GM21528 (cell line): ENCODE measurements around the gene WNK2.

Experiments used
- ATAC-seq: cut with Tn5 transposase; IDR thresholded peaks from one replicate; pipeline ENCODE4 v1.9.1; 2021; ENCODE audit warnings: mild to moderate bottlenecking, moderate library complexity; ENCODE audit not compliant: unreplicated experiment, low FRiP score

Gene WNK2

DNA sequence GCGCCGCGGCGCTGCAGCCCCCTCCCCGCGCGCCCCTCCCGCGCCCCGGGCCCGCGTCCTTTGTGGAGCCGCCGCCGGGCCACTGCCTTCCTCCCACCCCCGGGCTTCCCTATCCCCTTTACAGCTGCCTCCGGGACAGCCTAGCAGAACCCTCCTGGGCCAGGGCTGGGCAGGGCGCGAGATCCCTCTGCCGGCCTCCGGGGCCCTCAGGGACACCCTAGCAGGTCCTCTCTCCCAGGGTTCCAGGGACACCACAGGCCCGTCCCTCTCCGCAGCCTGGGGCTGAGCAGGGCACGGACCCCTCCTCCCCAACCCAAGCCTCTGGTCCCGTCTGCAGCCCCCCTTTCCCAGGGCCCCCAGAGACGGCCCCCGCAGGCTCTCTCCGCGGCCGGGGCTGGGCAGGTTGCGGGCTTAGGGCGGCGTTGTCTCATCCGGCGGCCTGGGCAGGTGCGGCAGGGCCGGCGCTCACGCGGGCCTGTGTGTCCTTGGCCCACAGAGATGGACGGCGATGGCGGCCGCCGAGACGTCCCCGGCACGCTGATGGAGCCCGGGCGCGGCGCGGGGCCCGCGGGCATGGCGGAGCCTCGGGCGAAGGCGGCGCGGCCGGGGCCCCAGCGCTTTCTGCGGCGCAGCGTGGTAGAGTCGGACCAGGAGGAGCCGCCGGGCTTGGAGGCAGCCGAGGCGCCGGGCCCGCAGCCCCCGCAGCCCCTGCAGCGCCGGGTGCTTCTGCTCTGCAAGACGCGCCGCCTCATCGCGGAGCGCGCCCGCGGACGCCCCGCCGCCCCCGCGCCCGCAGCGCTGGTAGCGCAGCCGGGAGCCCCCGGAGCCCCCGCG lies 710 bp downstream of the WNK2 start:
- ATAC-seq = no peak

DNA sequence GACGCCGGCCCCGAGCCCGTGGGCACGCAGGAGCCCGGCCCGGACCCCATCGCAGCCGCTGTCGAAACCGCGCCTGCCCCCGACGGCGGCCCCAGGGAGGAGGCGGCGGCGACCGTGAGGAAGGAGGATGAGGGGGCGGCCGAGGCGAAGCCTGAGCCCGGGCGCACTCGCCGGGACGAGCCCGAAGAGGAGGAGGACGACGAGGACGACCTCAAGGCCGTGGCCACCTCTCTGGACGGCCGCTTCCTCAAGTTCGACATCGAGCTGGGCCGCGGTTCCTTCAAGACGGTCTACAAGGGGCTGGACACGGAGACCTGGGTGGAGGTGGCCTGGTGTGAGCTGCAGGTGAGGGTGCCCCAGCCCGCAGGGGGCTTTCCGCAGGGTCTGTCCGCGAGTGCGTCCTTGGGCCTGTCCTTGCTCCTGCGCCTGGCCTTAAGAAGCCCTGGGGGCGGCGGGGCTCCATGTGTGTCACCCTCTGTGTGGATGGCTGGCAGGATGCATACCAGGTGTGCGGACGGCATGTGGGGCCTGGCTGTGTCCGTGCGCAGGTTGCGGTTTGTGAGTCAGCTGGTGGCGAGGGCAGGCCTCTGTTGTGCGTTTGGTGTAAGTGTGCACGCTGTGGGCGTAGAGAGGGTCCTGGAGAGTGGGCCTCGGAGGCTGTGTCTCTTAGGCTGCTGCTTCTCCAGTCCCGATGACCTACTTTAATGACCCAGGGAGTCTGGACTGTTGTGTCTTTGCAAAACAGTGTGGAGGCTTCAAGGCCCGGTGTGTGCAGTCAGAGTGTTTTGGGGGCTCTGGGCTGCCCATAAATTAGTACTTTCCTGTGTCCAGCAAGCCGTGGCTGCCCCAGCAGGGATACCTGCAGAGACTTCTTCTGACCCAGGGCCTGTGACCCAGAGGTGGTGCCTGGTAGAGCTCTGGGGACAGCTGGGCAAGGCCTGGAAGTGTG lies 1.6 kb downstream of the WNK2 start:
- no peak for ATAC-seq

DNA sequence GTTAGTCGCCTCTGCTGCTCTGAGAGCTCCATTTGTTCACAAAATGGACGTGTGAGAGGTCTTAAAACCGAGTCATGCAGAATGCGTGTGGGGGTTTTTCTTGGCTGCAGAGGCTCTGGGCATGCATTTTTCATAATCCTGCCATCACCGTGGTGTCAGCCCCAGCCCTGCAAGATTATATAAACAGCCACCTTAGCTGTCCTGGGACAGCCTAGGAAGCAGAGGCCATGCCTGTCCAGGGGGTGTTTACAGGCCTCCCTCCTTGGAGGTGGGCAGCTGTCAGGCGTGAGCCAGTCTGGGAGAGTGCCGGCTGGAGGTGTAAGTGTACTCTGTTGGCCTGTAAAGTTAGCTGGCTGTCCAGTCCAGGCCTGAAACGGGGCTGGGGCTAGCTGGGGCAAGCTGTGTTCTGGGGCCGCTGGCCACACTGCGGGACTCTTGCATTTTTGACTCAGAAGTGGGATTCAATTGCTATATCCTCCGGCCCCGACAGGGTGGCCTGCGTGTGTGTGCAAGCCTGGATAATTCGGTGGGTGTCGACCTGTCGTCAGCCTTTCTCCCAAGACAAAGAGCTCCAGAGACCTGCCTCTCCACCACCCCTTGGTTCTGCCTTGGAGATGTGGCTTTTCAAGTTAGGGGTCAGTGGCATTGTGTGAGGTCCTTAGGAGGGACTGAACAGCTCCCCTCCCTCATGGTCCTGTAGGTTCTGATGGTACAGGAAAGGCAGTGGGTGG lies 2.4 kb downstream of the WNK2 start:
- ATAC-seq = no peak

DNA sequence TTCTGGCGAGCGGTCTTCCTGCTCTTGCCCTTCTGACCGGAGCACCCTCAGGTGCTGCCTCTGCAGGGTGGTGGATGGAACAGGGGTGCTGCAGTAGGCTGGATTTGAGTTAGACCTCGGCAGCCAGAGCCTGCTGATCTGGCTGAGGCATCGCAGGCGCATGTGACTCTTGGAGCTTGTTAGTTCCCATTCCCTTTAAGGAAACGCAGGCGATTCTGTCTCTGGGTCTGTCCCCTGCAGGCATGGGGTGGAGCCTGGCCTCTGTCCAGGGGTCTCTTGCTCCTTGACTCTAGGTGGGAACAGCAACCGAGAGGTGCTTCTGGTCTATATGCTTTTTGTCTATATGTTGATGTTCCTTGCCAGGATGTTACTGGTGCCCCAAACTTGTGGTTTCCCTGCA lies 3.1 kb downstream of the WNK2 start:
- no peak for ATAC-seq

DNA sequence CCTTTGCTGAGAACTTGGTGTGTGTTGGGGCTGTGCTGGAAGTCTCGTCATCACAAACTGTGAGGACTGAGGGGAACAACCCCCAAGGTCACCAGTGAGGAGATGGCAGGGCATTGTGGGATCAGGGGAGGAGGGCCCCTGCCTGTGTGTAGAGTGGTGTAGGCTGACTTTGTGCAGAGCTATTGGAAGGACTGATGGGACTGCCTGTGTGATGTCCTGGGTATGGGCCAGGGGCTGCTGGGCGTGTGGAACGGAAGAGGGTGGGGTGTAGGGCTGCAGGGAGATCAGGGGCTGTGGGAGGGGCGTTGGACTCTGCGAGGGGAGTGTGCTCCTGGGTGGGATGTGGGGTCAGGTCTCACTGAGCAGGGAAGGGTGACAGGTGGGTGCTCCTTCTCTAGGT lies 3.6 kb downstream of the WNK2 start:
- no peak for ATAC-seq

DNA sequence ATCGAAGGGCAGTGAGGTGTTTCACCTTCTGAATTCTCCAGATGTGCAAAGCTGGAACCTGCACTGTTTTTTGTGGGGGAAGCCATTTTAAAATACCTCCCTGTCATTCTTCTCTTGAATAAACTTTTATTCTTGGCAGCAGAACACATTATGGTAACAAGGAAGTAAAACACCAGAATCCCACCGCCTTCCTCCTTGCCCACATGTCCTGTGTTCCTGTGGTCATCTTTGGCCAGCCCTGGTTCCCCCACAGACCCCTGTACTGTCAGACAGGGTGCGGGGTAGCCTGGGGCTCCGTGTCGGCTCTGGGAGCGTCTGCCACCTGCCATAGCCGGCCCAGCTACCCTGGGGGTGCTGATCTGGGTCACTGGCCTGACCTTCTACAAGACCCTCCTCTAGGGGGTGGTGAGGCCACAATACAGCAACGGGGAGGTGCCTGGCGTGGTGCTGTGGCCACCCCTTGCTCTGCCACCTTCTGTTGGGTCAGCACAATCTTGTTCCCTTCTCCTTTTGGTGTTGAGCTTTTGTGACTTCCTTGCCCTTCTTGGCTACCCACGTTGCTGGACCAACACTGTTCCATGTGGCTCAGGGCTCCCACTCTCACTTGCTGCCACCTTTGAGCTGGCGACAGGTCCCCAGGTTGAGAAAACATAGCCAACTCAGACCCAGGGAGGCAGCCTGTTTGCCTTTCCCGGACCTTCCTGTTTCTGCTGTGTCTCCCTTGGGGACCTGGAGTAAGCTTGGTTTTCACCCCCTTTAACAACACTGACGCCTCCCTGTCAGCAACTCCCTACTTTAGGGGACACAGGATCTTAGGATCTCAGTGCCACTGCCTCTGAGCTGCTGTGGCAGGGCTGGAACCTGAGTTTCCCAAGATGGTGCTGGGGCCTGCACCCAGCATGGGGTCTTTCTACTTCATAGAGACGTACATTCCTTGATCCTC lies 4.8 kb downstream of the WNK2 start:
- ATAC-seq = no peak

DNA sequence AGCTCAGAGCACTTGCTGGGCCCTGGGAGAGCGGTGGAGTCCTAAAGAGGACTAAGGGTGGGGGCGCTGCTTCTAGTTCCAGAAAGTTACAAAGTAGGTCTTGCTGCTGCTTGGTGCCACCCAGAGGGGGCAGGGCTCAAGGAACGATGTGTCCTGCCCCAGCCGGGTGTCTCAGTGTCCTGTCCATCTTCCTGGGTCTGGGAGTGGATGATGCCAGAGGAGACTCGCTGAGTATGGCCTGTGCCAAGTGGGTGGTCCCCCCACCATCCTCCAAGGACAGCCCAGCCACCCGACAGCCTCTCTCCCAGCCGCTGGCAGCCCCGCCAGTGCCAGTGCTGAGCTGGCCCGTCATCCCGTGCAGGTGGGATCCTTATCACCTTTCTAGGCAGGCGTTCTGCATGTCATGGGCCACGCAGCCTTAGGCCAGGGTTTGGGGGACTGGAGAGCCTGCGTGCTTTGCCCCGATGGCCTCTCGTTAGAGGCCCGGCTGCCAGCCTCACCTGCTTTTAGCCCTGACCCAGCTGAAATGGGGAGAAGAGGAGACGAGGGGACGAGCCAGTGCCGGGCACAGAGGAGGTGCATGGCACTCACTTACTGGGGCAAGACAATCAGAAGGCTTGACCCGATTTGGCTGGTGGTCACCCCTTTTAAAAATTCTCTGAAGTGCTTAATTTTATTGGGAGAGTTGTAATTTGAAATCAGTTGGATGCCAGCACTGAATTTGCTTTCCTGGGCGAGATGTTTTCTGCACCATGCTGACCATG lies 5.6 kb downstream of the WNK2 start:
- no peak for ATAC-seq

DNA sequence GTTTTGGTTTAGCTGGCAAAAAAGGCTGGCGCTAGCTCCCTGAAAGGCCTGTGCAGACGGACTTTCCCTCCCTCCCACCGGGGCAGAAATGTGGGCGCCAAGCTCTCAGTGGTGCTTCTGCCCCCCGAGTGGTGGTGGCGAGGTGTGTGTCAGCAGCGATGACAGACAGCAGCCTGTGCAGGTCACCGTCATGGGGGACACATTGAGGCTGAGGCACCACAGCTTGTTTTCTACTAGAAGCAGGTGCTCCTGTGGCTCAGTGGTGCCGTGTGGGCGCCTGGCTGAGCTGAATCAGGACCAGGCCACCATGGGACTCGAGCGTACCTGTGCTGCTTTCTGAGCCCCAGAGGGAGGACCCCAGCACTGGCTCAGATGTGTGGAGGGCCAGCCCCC lies 6.2 kb downstream of the WNK2 start:
- ATAC-seq = no peak

DNA sequence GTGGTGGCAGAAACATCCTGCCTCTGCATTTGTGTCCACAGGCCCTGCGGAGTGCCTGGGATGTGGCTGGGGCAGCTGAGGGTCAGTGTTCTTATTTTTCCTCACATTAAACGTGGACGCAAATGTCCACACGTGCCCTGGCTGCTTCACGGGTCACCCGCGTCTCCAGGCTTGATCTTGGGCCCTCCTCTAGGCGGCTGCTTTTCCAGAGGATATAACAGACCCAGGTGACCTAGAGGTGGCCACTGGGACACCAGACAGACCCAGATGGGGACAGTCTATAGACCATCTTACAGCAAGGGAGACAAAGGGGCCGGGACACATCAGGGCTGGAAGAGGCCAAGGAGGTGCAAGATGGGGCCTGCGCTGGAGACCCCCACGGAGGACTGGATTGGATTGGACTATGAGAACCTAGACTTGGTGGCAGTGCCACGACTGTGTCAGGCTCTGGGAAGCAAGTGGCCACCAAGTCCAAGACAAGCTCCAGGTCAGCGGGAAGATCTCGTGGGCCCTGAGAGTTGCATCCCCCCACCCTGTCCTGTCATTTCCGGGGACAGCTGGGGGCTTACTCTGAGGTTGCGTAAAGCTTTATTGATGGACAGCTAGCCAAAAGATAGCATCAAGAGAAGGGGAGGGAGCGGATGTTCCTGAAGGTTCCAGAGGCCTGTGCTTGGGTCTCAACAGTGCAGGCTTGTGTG lies 6.9 kb downstream of the WNK2 start:
- ATAC-seq = no peak

DNA sequence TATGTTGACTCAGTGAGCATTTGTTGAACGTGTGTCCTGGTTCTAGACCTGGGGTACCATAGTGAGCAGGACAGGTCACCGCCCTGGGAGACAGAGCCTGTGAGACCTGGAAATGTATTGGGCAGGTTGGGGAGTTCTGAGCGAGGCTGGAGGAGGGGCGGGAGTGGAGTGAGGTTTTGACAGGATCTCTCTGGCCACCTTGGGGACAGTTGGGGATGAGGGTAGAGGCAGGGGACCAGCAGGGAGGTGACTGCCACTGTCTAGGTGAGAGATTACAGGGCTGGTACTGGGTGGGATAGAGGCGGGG lies 7.4 kb downstream of the WNK2 start:
- ATAC-seq = no peak

DNA sequence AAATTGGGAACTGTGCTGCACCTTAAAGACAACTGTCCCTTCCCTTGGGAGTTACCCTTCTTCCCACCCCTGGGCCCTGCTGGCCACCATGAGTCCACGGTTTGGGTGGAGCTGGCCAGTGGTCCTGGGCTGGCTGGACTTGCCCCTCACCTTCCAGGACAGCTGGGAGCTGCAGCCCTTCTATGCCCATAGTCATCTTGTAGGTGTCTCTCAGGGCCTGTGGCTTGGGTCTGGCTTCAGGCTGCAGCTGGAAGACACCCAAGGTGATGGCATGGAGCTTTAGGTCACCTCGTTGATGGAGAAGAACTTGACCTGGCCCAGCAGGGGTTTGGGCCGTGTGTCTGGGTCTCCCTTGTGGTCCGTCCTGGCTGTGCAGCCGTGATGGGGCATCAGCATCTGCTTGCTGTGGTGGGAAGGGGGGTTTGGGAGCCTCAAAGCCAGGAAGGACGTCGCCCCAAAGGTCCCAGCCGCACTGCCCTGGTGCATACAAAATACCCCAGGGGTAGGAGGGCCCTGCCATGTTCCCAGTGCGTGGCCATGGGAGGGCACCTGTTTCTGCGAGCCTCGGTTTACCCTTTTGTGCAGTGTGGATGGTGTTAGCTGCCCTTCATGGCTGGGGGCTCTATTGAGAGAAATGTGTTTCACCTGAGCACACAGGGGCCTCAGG lies 8.9 kb downstream of the WNK2 start:
- no peak for ATAC-seq

DNA sequence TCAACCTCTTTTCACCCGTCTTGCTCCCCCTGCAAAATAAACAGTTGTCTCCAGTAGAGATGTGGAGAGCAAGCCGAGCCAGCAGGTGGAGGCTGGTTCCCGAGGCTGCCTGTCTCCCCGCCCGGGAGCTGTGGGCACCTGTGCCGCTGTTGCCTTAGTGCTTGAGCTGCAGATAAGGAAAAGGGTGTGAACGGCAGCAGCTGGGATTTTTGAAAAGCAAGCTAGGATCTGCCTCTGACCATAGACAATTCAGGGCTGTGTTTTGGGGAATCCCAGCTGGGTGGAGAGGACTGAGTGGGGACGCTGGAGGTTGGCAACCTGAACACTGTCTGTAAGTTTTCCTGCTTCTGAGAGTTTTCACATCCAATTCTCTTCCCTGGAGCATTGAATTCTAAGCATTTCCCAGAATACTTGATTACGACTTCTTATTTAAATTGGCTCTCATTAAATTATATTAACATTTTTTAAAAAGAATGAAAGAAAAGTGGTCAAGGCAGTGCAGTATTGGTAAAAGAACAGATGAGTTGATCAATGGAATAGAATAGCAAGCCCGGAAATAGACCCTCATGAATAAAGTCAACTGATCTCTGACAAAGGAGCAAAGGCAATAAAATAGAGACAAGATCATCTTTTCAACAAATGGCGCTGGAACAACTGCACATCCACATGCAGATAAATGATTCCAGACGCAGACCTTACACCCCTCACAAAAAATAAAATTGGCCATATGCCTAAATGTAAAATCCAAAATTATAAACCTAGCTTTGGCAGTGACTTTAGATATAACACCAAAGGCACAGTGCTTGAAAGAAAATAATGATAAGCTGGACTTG lies 9.7 kb downstream of the WNK2 start:
- no peak for ATAC-seq

DNA sequence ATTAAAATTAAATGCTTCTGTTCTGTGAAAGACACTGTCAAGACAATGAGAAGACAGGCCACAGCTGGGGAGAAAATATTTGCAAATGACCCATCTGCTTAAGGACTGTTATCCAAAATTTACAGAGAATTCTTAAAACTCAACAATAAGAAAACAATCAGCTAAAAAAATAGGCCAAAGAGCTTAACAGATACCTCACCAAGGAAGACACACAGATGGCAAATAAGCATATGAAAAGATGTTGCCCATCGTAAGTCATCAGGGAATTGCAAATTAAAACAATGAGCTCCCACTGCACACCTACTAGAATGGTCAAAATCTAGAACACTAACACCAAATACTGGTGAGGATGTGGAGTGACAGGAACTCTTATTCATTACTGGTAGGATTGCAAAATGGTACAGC lies 10.3 kb downstream of the WNK2 start:
- no peak for ATAC-seq

DNA sequence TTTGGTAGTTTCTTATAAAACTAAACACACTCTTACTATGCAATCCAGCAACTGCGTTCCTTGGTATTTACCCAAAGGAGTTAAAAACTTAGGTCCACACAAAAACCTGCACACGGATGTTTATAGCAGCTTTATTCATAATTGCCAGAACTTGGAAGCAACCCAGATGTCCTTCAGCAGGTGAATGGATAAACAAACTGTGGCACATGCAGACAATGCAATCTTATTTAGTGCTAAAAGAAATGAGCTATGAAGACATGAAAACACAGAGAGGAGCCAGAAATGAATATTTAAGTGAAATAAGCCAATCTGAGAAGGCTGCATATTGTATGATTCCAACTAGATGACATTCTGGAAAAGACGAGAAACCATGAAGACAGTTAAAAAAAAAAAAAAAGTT lies 10.7 kb downstream of the WNK2 start:
- no peak for ATAC-seq

DNA sequence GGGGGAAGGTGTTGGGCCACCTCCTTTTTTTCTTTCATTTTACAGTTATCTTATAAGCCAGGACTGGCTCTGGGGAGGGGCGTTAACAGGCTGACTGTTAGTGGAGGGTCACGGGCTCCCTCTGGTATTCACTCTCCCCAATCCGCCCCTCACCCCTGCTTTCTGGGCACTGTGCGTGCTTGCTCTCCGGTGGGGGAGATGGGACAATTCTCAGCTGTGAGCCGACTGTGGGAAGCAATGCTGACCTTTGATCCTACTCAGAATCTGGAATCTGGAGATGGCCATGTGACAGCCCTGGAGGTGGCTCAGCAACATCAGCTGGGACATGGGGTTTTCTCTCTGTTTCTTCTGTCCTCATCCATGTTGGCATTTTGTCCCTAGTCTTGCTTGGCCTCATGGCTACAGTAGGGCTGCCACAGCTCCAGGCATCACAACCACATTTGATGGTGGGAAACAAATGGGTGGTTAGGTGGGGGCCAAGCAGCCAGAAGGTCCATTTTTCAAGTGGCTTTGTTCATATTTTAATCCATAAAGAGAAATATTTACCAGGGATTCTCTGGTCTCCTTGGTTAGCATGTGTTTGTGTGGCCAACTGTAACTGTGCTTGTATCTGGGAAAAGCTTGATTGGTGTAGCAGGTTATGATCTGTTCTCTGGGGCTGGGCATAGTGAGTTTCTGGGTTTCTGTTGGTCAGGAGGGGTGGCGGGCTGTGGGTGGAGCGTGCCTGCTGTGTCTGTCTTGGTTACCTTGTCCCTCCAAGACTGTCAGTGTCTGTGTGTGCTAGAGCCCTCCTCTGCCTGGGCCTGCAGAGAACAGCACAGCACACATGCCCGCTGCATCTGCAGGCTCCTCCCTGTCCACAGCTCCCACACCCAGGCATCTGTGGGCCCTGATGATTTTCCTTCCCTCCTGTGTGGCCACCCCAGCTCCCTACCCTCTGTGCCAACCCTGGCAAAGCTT lies 12.4 kb downstream of the WNK2 start:
- ATAC-seq = no peak

DNA sequence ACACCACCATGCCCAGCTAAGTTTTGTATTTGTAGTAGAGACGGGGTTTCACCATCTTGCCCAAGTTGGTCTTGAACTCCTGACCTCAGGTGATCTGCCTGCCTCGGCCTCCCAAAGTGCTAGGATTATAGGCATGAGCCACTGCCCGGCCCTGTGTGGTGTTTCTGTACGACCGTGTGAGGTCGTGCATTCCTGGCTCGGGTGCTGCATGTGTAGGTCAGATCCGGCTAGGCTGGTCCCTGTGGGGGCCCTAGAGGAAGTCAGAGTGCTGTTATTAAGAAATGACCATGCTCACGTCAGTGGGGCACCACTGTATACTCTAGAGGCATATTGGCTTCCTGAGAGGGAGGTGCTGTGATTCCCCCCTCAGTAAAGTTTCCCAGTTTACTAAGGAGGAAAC lies 13.7 kb downstream of the WNK2 start:
- ATAC-seq = no peak
